ENCODE results near the gene WFIKKN2.
A peak's percentile ranks its signal among the peaks of the same experiment; 100 is the strongest.
"Not testable (repeated sequence)": the region's sequence is repeated elsewhere in the genome, so short reads cannot be mapped to it uniquely, and the experiment has no call there.

WFIKKN2 gene

GRCh38 chr17:50835301-50836234 lies at the start of gene WFIKKN2:
Gene WFIKKN2 (plus strand): TSS chr17:50835586. CDS start chr17:50835938, 352 bp downstream.
- DNase-seq (ENCODE audit: low read depth), result no peak

GRCh38 chr17:50785946-50786570 lies 49.3 kb upstream of the WFIKKN2 start:
- peak; percentile 34 for DNase-seq (ENCODE audit: low read depth)

DNA sequence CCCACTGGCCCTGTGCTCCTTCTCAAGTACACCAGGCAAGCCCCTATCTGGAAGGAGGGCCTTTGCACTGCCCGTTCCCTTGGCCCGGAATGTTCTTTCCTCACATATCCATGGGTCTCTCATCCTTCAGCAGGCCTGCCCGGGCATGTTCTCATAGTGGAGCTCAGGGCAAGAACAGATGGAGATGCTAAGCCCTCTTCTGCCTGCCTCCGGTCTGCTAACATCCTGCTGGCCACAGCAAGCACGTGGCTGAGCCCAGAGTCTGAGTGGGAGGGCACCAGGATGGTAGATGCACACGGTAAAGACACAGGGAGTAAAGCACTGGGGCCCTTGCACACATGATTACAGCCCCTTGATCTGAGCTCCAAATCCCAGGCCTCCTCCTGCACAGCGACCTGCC lies 48.3 kb upstream of the WFIKKN2 start:
- no peak for DNase-seq (ENCODE audit: low read depth)

DNA sequence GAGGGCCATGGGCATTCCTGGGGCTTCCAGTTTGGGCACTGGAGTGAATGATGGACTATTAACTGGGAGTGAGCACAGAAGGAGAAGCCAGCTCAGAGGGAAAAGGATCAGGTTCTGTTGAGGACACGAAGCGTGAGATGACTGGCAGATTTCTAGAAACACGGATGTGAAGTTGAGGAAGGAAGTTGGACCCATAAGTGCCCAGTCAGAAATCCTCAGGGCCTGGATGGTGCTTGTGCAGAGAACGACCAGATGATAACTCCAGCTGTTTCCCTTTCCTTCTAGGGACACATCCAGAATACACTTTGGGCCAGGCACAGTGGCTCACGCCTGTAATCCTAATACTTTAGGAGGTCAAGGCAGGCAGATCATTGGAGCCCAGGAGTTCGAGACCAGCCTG lies 44.8 kb upstream of the WFIKKN2 start:
- DNase-seq (ENCODE audit: low read depth), result no peak

DNA sequence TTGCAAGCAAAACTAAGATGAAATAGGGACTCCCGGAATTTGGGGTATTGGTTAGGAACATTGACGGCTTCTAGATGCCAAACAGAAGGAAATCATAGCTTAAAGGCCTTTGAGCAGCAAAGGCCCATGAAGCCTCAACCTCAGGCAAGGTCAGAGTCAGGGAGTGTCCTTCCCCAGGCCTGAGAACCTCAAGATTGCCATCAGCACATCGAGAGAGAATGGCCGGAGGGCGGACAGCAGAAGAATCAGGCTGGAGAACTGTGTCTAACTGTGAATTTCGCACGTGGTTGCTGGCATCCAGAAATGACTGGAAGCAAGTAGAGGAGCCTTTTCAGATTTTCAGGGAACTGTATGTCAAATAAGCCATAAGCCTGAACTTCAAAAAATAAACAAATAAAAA lies 43.3 kb upstream of the WFIKKN2 start:
- no peak for DNase-seq (ENCODE audit: low read depth)

DNA sequence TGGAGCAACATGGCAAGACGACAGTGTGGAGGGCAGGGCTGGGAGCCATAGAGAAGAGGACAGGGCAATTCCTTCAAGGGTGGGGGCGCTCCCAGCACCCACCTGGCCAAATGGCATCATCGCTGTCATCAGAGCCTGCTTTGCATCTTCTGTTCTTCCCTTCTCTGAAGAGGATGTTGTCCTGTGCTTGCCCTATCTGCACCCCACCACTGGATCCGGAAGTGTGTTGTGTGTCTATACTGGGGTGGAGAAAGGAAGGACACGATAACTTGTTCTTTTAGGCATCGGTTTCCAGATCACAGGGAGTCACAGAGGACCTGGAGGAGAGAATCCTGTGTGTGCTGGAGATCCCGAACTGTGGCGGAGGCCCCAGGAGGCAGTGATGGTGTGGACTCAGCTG lies 42.4 kb upstream of the WFIKKN2 start:
- no peak for DNase-seq (ENCODE audit: low read depth)

GRCh38 chr17:50794361-50794760 lies 41.0 kb upstream of the WFIKKN2 start:
- DNase-seq (ENCODE audit: low read depth), result no peak

DNA sequence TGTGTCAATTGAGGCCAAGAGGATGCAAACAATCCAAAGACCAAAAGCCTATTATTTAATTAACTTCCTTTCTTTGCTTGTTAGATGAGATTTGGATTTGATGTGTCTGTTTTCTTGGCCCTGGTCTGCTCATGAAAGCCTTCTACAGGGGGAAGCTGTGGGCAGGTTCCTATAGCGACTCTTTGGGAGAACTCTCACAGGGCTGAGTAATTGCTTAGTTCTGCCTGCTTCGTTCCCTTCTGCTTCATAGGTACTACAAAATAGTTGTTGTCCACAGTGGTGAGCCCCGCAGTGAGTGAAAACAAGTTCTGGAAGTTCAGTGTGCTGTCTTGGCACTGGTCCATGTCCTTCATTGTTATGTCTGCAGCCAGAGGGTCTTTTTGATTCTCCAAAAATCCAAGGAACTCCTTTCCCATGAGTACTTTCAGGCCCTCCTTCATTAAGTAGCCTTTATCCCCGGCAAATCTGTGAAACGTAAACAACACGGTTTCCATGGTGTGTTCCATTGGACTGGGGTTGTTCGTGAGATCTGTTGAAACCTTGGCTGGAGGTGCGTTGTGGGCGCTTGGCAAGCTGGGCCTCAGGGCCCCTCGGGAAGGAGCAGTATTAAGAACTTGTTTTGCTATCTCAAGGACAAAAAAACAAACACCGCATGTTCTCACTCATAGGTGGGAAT lies 38.1 kb upstream of the WFIKKN2 start:
- no peak for DNase-seq (ENCODE audit: low read depth)

DNA sequence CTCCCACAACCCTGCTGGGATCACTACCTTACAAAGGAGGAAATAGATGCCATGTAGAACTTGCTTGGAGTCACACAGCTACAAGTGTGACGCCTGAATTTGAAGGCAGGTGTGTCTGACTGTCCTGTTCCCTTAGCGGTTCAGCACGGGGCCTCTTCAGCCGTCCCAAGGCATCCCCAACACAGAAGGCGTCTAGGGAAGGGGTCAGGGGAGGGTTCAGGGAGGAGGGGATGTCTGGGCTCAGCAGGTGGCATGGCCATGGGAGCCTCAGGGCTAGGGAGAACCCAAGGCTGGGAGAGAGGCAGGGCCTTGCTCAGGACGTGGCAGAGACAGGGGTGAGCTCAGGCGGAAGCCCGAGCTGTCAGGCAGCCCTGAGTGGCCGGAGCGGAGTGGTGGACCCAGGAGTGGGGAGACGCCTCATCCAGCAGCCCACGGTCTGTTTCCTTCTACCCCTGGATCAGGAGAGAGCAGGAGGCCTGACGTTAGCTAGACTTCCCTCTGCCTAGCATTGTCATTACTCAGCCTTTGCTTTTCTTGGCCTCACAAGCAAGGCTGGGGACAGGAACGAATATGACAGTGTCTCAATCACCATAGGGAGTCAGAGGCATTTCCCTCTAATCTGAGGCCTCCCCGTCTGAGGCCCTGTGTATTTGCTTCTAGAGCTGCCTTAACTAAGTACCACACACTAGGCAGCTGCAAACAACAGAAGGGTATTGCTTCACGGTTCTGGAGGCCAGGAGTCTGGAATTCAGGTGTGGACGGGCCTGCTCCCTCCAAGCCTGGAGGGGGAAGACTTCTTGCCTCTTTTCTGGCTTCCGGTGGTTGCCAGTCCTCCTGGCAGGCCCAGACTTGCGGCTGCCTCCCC lies 36.7 kb upstream of the WFIKKN2 start:
- DNase-seq (ENCODE audit: low read depth), result no peak

- no peak for DNase-seq (ENCODE audit: low read depth)
Observed at GRCh38 chr17:50799582-50799981, 35.8 kb upstream of the WFIKKN2 start.

GRCh38 chr17:50800196-50800700 lies 35.1 kb upstream of the WFIKKN2 start:
- no peak for DNase-seq (ENCODE audit: low read depth)

- DNase-seq (ENCODE audit: low read depth), result no peak
Observed at GRCh38 chr17:50802609-50803571, 32.5 kb upstream of the WFIKKN2 start.

DNA sequence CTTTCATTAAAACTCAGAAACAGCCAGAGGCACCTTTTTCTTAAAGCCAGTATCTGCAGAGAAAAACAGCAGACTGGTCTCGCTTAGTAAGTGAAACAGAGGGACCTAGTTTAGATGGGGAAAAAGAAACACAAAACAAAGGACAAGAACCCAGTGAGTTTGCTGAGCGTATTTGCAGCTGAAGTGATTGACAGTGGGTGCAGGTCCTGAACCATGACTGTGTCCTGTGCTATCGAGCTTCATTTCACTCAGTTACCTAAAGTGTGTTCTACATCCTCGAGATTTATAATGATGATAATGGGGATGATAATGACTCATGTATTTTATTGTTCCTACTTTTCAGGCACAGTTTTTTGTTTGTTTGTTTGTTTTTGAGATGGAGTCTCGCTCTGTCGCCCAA lies 31.7 kb upstream of the WFIKKN2 start:
- DNase-seq (ENCODE audit: low read depth), result no peak

- DNase-seq (ENCODE audit: low read depth), result not testable (repeated sequence)
Observed at GRCh38 chr17:50804749-50805475, 30.5 kb upstream of the WFIKKN2 start.

DNA sequence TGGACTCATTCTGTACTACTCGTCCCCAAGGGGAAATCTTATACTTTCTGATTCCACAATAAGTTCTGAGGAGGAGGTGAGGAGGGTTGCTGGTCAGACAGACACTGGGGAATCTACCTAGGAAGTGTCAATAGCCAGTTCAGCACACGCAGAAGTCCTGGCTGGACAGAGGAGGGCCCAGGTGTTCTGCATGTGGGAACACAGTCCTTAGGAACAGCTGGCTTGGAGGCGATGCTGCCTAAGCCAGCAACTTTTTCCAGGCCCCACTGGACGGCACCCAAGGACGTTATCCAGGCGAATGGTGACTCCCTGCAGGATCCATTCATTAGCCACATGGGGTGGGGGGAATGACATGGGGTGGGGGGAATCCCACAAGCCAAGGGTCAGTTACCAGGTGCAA lies 29.9 kb upstream of the WFIKKN2 start:
- DNase-seq (ENCODE audit: low read depth), result no peak

DNA sequence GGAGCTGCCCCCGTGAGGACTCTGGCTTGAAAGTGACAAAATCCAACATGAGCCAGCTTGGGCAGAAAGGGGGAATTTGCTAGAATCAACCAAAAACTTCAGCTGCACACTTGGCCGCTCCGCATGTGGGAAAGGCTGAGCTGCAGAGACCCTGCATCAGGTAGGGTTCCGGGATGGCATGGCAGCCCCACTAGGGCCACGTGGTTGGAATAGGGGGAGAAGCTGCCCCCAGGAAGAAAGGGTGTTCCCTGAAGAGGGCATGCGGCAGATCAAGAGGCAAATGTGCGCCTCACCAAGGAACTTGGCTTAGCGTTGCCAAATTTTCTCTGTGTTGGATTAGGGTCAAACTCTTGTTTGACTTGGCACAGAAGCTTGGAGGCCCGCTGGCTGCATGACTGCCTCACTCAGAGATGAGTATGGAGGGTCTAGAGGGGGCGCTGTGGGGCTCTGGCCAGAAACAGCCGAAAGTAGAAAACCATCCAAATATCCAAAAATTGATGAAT lies 29.2 kb upstream of the WFIKKN2 start:
- no peak for DNase-seq (ENCODE audit: low read depth)

DNA sequence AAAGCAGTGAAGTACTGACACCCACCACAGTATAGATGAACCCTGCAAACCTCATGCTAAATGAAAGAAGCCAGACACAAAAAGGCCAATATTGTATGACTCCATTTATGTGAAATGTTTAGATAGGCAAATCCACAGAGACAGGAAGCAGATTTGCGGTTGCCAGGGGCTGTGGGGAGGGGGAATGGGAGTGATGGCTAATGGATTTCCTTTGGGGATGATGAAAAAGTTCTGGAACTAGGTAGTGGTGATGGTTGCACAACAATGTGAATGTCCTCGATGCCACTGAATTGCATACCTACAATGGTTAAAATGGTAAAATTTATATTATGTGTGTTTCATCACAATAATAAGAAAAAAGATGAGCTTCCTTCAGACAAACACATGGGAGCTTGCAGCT lies 28.4 kb upstream of the WFIKKN2 start:
- no peak for DNase-seq (ENCODE audit: low read depth)

- no peak for DNase-seq (ENCODE audit: low read depth)
Observed at GRCh38 chr17:50807675-50808074, 27.7 kb upstream of the WFIKKN2 start.

DNA sequence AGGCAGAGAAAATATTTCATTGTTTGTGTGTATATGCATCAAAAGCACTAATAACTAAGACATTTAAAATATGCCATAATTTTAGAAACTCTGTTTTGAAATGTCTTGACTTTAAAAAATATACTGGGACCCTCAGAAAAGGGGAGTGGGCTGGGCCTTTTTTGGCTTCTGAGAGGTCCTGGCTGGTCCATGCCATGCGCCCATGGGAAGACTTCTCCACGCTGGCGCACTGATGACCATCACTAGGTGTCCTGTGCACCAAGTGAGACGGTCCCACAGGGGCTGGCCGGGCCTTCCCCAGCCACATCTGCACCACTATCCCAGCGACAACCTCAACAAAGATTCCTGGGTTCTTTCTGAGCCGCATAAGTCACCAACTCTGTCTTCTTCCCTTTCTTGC lies 27.0 kb upstream of the WFIKKN2 start:
- no peak for DNase-seq (ENCODE audit: low read depth)

- no peak for DNase-seq (ENCODE audit: low read depth)
Observed at GRCh38 chr17:50808888-50809287, 26.5 kb upstream of the WFIKKN2 start.

Data from GM04504 (cell line).